ENCODE measurements around the gene FAM120B. TPM values are rescaled to one million over a fixed set of nuclear protein-coding genes. Genes with fewer than 3 reads are reported as not detected.

Gene FAM120B
- total RNA-seq, 1 experiment from 2014 or later: 15.2 TPM

DNA sequence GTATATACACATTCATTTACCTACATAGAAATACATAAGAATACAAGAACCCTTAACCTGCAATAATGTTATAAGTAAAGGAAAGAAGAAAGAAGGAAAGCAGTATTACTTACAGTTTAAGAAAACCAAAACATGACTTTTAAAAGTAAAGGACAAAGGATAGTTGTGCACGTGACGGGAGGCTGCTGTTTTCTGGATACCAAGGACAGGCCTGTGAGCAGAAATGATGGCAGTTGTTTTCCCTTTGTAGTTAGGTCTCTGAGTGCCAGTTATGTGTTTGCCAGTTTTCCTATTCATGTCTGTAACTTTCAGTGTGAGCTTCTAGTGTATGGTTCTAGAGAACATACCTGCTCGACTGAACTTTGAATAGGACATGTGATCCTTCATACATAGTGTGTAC, 54.8 kb downstream of the FAM120B start (continued):
- TF ChIP-seq, protein P1, sequence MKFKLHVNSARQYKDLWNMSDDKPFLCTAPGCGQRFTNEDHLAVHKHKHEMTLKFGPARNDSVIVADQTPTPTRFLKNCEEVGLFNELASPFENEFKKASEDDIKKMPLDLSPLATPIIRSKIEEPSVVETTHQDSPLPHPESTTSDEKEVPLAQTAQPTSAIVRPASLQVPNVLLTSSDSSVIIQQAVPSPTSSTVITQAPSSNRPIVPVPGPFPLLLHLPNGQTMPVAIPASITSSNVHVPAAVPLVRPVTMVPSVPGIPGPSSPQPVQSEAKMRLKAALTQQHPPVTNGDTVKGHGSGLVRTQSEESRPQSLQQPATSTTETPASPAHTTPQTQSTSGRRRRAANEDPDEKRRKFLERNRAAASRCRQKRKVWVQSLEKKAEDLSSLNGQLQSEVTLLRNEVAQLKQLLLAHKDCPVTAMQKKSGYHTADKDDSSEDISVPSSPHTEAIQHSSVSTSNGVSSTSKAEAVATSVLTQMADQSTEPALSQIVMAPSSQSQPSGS (CRISPR knock-in tag; IDR thresholded peaks at IDR 0.05; ENCODE audit: borderline replicate concordance, low read depth): no peak

DNA sequence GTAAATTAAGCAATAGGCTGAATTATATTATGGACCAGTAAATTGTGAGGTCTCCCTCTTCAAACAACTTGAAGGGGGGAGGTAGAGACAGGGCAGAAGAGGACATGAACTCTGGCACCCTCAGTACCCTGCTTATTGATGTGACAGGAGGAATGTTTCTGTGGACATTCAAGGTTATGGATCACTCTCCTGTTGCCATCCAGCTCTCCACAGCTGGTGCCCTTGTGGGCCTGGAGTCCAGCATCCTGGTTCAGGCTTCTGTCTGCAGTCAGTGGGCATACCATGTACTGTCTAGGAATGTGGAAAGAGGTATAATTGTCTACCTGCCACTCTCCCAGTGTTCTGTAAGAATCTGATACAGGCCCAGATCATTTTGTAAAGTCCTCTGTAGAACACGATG, 55.6 kb downstream of the FAM120B start:
- H3K4me1 Mint-ChIP-seq: no peaks in the 10 kb centered on the region
- no peaks in the 10 kb centered on the region for H3K9me3 Mint-ChIP-seq
- TF ChIP-seq, protein P1 (CRISPR knock-in tag; IDR thresholded peaks at IDR 0.05; ENCODE audit: borderline replicate concordance, low read depth): no peak
- TF ChIP-seq CREM (CRISPR knock-in tag; IDR thresholded peaks at IDR 0.05) (no peak), NFATC4 (CRISPR knock-in tag; IDR thresholded peaks at IDR 0.05) (no peak), RORB (CRISPR knock-in tag; IDR thresholded peaks at IDR 0.05) (no peak), OVOL2 (CRISPR knock-in tag; IDR thresholded peaks at IDR 0.05; ENCODE audit: borderline replicate concordance) (no peak), CREB1 (CRISPR knock-in tag; IDR thresholded peaks at IDR 0.05) (no peak), SOX15 (CRISPR knock-in tag; IDR thresholded peaks at IDR 0.05) (no peak), NR2C2 (CRISPR knock-in tag; IDR thresholded peaks at IDR 0.05) (no peak), NFE2L1 (CRISPR knock-in tag; IDR thresholded peaks at IDR 0.05) (no peak), NR1H2 (CRISPR knock-in tag; IDR thresholded peaks at IDR 0.05) (no peak)
- TF ChIP-seq, protein P2, sequence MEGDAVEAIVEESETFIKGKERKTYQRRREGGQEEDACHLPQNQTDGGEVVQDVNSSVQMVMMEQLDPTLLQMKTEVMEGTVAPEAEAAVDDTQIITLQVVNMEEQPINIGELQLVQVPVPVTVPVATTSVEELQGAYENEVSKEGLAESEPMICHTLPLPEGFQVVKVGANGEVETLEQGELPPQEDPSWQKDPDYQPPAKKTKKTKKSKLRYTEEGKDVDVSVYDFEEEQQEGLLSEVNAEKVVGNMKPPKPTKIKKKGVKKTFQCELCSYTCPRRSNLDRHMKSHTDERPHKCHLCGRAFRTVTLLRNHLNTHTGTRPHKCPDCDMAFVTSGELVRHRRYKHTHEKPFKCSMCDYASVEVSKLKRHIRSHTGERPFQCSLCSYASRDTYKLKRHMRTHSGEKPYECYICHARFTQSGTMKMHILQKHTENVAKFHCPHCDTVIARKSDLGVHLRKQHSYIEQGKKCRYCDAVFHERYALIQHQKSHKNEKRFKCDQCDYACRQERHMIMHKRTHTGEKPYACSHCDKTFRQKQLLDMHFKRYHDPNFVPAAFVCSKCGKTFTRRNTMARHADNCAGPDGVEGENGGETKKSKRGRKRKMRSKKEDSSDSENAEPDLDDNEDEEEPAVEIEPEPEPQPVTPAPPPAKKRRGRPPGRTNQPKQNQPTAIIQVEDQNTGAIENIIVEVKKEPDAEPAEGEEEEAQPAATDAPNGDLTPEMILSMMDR (IDR thresholded peaks at IDR 0.05): no peak
- TF ChIP-seq, protein P3, sequence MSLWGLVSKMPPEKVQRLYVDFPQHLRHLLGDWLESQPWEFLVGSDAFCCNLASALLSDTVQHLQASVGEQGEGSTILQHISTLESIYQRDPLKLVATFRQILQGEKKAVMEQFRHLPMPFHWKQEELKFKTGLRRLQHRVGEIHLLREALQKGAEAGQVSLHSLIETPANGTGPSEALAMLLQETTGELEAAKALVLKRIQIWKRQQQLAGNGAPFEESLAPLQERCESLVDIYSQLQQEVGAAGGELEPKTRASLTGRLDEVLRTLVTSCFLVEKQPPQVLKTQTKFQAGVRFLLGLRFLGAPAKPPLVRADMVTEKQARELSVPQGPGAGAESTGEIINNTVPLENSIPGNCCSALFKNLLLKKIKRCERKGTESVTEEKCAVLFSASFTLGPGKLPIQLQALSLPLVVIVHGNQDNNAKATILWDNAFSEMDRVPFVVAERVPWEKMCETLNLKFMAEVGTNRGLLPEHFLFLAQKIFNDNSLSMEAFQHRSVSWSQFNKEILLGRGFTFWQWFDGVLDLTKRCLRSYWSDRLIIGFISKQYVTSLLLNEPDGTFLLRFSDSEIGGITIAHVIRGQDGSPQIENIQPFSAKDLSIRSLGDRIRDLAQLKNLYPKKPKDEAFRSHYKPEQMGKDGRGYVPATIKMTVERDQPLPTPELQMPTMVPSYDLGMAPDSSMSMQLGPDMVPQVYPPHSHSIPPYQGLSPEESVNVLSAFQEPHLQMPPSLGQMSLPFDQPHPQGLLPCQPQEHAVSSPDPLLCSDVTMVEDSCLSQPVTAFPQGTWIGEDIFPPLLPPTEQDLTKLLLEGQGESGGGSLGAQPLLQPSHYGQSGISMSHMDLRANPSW (CRISPR knock-in tag; conservative IDR thresholded peaks at IDR 0.05; ENCODE audit: low read depth): no peak
- TF ChIP-seq, protein P4, sequence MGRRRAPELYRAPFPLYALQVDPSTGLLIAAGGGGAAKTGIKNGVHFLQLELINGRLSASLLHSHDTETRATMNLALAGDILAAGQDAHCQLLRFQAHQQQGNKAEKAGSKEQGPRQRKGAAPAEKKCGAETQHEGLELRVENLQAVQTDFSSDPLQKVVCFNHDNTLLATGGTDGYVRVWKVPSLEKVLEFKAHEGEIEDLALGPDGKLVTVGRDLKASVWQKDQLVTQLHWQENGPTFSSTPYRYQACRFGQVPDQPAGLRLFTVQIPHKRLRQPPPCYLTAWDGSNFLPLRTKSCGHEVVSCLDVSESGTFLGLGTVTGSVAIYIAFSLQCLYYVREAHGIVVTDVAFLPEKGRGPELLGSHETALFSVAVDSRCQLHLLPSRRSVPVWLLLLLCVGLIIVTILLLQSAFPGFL (CRISPR knock-in tag; IDR thresholded peaks at IDR 0.05; ENCODE audit: borderline replicate concordance): no peak
- TF ChIP-seq, protein P5, sequence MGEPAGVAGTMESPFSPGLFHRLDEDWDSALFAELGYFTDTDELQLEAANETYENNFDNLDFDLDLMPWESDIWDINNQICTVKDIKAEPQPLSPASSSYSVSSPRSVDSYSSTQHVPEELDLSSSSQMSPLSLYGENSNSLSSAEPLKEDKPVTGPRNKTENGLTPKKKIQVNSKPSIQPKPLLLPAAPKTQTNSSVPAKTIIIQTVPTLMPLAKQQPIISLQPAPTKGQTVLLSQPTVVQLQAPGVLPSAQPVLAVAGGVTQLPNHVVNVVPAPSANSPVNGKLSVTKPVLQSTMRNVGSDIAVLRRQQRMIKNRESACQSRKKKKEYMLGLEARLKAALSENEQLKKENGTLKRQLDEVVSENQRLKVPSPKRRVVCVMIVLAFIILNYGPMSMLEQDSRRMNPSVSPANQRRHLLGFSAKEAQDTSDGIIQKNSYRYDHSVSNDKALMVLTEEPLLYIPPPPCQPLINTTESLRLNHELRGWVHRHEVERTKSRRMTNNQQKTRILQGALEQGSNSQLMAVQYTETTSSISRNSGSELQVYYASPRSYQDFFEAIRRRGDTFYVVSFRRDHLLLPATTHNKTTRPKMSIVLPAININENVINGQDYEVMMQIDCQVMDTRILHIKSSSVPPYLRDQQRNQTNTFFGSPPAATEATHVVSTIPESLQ (CRISPR knock-in tag; IDR thresholded peaks at IDR 0.05): no peak
- TF ChIP-seq, protein P6, sequence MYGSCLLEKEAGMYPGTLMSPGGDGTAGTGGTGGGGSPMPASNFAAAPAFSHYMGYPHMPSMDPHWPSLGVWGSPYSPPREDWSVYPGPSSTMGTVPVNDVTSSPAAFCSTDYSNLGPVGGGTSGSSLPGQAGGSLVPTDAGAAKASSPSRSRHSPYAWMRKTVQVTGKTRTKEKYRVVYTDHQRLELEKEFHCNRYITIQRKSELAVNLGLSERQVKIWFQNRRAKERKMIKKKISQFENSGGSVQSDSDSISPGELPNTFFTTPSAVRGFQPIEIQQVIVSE (CRISPR knock-in tag; IDR thresholded peaks at IDR 0.05; ENCODE audit: borderline replicate concordance): no peak
- TF ChIP-seq, protein P7, sequence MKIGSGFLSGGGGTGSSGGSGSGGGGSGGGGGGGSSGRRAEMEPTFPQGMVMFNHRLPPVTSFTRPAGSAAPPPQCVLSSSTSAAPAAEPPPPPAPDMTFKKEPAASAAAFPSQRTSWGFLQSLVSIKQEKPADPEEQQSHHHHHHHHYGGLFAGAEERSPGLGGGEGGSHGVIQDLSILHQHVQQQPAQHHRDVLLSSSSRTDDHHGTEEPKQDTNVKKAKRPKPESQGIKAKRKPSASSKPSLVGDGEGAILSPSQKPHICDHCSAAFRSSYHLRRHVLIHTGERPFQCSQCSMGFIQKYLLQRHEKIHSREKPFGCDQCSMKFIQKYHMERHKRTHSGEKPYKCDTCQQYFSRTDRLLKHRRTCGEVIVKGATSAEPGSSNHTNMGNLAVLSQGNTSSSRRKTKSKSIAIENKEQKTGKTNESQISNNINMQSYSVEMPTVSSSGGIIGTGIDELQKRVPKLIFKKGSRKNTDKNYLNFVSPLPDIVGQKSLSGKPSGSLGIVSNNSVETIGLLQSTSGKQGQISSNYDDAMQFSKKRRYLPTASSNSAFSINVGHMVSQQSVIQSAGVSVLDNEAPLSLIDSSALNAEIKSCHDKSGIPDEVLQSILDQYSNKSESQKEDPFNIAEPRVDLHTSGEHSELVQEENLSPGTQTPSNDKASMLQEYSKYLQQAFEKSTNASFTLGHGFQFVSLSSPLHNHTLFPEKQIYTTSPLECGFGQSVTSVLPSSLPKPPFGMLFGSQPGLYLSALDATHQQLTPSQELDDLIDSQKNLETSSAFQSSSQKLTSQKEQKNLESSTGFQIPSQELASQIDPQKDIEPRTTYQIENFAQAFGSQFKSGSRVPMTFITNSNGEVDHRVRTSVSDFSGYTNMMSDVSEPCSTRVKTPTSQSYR (CRISPR knock-in tag; IDR thresholded peaks at IDR 0.05): no peak
- TF ChIP-seq, protein P8, sequence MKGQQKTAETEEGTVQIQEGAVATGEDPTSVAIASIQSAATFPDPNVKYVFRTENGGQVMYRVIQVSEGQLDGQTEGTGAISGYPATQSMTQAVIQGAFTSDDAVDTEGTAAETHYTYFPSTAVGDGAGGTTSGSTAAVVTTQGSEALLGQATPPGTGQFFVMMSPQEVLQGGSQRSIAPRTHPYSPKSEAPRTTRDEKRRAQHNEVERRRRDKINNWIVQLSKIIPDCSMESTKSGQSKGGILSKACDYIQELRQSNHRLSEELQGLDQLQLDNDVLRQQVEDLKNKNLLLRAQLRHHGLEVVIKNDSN (CRISPR knock-in tag; IDR thresholded peaks at IDR 0.05): no peak
- H3K27me3 Mint-ChIP-seq (ENCODE audit: low read depth): no peaks in the 10 kb centered on the region
- POLR2A ChIA-PET: no interaction called here
- no peak overlapping the region for H3K27ac Mint-ChIP-seq
- no peak for DNase-seq (ENCODE audit: low spot score)
- CTCF ChIA-PET: no interaction called here
- peaks cover 5% of the 10 kb centered on the region for H3K36me3 Mint-ChIP-seq
- ATAC-seq: no peak
- H3K4me3 Mint-ChIP-seq: no peak overlapping the region

Measured in WTC11 (cell line).